ENCODE data around the gene UGT1A10.

Gene UGT1A10

DNA sequence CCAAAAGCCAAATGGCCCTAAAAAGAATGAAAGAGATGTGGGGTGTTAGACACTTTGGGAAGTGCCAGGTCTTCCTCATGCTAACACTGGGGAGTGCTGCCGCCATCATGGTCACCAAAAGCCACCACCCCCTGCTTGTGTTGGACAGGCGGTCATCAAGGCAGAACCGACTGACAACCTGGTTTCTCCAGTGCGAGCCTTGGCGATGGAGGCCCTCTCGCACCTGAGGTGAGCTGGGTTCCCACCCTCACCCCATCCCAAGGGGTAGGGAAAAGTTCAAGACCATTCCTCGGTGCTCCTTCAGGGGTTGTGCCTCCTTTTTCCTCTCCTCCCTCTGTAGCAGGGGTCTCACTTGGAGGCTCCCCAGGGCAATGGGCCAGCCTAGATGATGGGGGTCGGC lies 175.5 kb downstream of the UGT1A10 start:
- DNase-seq, result no peak

DNA sequence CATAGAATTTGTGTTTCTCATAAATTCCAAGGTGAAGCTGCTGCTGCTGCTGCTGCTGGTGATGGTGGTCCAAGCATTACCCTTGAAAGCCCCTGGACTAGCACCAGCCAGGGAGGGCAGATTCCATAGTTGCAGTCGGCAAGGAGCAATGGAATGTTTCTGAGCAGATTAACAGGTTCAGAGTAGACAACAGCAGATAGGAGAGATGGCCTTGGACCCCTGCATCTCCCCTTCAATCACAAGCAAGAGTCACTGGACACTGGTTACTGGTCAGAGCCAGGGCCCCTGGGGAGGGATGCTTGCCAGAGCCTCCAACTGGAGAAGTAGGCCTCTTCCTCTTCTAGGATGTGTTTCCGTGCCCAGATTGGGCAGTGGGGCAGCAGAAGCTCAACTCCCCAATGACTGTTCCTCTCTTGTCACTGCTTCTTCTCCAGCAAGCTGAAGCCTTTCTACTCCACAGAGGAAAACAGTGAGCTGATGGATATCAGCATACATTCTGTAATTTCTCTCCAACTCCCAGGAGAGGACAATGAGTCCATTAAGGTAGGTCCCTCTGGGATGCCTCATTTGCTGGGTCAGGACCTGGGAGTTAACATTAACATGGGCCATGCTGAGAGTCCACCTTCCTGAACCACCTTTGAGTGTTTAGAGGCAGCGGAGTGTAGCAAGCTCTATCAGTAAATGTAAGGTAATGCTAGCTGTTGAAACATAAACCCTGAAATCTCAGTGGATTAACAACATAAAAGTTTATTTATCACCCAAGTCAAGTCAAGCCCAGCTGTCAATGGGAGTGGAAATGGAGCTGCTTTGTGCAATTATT lies 177.2 kb downstream of the UGT1A10 start:
- DNase-seq, result no peak

DNA sequence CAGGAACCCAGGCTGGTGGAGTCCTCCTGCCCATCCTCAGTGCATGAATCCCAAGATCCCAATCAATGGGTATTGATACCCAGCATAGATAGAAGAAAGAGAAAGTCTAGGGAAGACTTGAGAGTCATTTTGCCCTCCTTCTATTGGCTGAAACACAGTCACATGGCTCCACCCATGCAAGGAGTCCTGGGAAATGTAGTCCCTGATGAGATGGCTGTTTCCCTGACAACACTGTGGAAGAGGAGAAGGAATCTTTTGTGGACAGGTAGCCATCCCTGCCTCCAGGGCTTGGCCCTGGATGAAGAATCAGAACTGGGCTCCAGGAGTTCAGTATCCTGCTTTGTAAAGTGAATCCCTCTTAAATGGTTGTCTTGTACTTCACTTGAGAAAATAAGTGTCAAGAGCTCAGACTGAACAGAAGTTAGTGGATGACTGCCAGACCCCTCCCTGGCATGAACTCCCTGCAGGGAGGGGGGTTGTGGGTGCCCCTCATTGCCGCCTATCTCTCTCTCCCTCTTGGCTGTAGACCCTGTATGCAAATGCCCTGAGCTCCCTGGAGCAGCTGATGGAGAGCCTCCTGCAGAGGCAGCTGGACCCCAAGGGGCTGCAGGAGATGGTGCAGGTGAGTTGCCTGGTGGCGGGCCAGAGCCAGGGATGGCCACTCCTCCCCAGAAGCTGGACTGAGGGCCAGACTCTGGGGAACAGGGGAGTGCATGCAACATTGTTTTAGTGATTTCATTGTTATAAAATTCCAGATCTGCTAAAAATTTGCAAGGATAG lies 178.0 kb downstream of the UGT1A10 start:
- DNase-seq, result no peak

DNA sequence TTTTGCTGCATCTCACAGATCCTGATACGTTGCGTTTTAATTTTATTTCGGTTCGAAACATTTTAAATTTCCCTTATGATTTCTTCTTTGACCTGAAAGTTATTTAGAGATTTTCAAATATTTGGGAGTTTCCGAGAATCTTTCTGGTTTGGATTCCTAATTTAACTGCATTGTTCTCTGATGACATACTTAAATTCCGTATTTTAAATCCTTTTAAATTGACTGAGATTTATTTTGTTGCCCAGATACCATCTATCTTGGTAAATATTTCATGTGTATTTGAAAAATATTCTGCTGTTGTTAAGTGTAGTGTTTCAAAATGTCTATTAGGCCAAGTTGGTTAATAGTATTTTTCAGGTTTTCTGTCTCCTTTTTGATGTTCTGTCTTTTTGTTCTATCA lies 179.6 kb downstream of the UGT1A10 start:
- DNase-seq, result no peak

GRCh38 chr2:233816334-233816733 lies 180.1 kb downstream of the UGT1A10 start:
- no peak for DNase-seq

GRCh38 chr2:233816771-233817170 lies 180.5 kb downstream of the UGT1A10 start:
- DNase-seq, result no peak

DNA sequence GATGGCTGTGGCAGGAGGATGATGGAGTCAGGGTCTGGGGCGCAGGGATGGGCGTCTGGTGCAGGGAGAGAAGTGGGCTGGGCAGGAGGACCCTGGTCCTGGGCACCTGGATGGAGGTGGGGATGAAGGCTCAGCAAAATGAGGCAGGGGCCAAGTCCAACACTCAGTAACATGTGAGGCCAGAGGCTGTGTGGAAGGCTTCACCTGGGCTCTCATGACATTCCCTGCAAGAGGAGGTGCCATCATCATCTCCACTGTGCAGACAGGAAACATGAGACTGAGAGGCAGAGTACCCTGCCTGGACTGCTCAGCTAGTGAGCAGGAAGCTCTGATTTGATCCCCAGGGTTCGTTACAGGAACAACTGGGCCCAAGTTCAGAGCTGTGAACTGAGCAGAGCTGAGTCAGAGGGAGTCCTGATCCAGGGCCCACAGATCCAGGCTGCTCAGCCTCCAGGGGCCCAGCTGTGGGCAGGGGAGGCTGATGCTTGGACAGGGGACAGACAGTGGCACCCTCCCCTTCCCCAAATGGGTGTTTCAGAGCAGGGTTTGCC lies 181.2 kb downstream of the UGT1A10 start:
- no peak for DNase-seq

DNA sequence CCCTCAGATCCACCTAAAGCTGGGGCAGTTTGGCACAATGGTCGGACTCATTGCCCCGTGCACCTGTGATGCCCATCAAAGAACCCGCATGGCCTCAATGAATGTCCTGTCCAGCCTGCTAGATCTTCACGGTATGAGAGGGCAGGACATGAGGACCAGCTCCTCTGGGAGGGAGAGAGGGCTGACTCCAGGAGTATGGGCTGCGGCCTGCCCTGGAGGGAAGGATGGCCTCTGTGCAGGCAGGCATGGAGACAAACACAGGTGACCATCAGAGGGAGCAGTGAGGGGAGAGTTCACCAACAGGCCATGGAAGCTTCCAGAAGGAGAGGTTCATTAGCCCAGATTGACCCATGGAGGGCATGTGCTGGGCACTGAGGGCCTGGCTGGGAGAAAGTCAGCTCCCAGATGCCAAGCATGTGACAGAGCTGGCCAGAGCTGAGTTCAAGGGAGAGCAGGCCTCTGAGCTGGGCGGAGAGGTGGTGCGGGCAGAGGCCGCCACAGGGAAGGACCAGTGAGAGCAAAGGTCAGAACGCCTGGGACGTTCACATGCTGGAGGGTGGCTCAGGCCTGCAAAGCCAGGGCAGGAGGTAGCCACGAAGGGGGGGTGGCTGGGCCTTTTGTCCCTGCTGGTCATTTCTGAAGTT lies 181.9 kb downstream of the UGT1A10 start:
- DNase-seq, result no peak

GRCh38 chr2:233818639-233819621 lies 182.7 kb downstream of the UGT1A10 start:
- DNase-seq, result no peak

DNA sequence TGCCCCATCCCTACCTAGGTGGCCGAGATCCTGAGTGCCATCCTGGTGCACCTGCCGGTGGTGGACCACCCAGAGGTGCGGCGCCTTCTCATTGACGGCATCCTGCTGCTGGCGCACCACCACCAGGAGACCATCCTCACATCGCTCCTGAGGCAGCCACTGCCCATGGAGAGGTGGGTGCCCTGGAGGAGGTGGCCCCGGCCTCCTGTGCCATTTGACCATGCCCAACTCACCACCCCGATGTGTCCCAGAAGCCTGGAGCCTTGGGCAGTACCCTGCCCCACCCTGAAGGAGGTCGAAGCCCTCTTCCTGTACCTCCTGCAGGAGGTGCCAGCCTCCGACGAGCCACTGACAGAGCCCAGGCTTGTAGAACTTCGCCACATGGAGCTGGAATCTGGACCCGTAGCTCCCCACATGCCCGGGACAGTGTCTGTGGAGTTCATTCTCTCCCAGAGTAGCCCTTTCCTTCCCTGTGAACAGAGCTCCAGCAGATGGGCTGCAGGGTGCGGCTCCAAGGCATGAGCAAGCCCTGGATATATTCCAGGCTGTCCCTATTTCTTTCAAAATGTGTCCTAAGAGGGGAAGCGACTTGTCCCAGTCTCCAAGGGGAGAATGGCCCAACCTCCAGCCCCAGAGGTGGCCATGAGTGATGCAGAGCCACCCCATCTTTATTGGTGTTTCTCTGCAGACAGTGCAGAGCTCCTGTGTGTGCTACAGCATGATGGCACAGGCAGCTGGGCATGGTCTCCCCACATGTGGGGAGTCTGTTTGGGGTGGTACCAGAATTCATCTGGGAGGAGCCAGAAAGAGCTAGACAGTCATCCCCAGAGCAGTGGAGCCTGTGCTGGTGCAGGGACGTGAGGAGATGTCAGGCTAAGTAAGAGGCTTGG lies 183.9 kb downstream of the UGT1A10 start:
- DNase-seq, result no peak

- no peak for DNase-seq
These were observed 184.5 kb downstream of the UGT1A10 start for GRCh38 chr2:233820774-233821105.

GRCh38 chr2:233821196-233821595 lies 184.9 kb downstream of the UGT1A10 start:
- no peak for DNase-seq

DNA sequence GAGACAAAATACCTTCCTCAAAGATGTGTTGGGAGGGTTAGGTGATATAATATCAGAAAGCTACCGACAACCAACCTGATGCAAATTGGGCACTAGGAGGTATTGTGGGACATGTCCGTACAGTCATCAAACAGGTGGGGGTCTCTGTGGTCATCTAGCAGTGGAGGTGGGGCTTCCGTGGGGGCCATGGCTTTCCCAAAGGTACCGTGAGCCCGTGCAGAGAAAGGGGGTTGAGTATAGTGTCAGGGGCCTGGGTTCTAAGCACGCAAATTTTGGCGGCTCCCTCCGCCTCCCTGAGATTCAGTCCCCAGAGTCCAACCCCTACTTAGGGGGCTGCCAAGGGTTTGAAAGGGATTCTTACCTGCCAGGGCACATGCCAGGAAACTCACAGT lies 185.5 kb downstream of the UGT1A10 start:
- DNase-seq, result no peak

DNA sequence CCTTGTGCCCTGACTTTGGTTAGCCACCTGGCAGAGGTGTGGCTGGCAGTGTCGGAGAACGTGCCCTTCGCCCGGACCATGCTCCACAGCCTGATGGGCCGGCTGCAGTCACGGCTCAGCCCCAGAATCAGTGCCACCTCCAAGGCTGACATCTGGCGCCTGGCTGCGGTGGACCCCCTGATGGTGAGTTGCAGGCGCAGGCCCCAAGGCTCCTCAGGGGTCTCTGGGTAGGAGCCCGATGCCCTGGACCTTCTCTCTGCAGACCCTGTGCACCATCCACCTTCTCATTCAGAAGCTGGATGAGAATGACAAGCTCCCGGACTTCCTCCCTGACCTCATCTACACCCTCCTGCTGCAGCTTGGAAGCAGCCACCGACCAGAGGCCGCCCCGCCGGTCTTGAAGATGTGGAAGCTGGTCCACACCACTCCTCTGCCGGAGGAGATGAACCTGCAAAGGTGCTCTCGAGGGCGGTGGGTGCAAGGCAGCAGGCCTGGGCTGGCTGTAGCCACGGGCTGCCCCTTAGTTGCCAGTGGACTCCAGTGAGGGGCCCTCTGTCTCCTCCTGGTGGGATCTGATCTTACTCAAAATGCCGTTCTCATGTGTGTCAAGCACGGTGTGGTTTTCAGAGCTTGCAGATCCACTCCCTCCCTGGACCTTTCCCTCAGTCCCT lies 186.0 kb downstream of the UGT1A10 start:
- DNase-seq, result no peak
